ACHN (cell line): ENCODE measurements around the gene EHMT1.
"Not testable (repeated sequence)": the region's sequence is repeated elsewhere in the genome, so short reads cannot be mapped to it uniquely, and the experiment has no call there.

Experiments
- DNase-seq: peaks from one replicate; pipeline ENCODE4 v3.0.0-alpha.2; 2015
- in situ Hi-C: cut with HindIII; loops from 2 replicates; pipeline ENCODE4 v1.10.0; 2017; ENCODE audit warnings: low sequenced_read_pairs, low pct_ligation_motif_present, low pct_unique_long_range_greater_than_20kb

EHMT1 gene

DNA sequence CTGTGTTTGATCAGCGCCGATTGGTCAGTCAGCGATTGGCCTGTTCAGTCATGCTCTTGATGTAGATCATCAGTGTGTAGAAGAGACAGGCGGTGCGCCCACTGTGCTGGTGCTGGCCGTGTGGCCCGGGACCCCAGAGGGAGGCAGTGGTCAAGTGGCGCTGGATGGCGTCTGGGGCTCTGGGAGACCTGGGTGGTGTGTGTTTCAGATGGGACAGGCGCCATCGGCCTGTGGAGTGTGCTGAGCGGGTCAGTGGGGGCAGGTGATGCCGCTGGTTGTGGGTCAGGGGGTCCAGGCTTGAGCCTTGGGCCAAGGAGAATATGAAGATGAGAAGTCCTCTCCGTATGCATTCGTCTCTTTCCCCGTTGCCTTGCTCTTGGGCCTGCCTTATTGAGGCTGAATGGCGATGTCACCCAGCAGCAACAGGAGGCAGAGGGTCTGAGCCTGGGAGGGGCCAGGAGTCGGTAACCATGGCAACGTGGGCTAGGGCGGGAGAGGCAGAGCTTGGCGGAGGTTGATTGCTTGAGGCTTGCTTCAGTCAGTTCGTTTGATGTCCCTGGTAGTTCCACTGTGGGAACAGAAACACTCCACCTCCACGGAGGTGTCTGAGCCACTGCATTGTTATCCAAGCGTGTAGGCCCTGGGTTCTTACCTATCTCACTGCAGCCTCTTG is 141.0 kb downstream of the EHMT1 start:
- in situ Hi-C loops: no loop called here
- no peak for DNase-seq

DNA sequence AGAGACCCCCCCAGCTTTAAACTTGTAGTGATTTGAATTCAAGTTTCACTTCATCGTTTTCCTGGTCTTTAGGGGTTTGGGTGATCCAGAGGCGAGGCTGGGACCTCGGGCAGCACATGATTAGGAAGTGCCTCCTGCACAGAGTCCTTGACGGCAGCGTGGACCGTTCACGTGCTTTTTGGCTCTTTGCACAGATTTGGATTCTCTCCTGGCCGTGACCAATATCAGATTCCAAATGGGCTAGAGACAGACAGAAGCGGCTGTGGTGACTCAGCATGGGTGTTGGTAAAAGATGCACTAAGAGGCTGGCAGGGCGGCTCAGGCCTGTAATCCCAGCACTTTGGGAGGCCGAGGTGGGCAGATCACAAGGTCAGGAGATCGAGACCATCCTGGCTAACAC is 141.6 kb downstream of the EHMT1 start:
- DNase-seq: no peak
- in situ Hi-C loops: no loop called here

- no peak for DNase-seq
These were observed 142.2 kb downstream of the EHMT1 start for GRCh38 chr9:137761032-137761431.

DNA sequence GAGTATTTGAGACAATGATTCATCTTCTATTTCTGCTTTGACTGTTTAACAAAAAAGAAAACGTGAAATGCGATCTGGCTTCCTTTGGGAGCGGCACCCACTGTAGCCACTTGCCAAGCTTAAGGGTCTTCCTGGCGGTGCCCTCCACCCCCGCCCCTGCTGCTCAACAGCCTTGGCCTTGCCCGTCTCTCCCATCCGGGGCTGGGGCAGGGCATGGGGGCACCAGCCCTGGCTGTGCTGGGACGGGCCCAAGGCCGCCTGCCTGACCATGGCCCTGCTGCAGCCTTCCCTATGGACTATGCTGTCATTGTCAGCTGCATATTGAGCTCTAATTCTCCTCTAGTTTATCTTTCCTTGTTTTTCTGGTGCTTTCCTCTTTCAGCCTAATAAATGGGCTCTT is 143.0 kb downstream of the EHMT1 start:
- no peak for DNase-seq
- in situ Hi-C loops: no loop called here

More at GRCh38 chr9:137761032-137761431, 142.2 kb downstream of the EHMT1 start:
- in situ Hi-C loops: no loop called here

GRCh38 chr9:137762414-137763061 is 143.7 kb downstream of the EHMT1 start:
- DNase-seq: no peak
- in situ Hi-C loops: no loop called here

GRCh38 chr9:137763271-137763955 is 144.6 kb downstream of the EHMT1 start:
- in situ Hi-C loops: no loop called here
- DNase-seq: no peak

GRCh38 chr9:137764171-137764671 is 145.4 kb downstream of the EHMT1 start:
- in situ Hi-C loops: no loop called here
- no peak for DNase-seq

DNA sequence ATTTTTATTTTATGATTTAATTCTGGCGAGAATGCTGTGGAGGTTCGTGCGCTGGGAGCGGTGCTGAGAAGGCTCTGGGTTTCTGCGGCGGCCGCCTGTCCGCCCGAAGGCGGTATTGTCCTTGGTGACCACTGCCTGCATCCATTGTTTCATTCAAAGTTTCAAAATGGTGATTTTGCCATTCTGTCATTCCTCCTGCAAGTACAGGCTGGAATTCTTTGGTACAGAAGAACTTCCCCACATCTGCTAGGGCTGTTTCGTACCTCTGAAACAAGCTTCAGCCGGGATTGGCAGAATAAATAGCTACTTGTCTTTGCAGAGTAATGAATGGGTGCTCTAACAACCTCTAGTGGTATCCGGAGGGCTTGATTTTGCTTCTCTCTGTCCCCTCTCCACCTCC is 146.2 kb downstream of the EHMT1 start:
- DNase-seq: no peak
- in situ Hi-C loops: no loop called here

DNA sequence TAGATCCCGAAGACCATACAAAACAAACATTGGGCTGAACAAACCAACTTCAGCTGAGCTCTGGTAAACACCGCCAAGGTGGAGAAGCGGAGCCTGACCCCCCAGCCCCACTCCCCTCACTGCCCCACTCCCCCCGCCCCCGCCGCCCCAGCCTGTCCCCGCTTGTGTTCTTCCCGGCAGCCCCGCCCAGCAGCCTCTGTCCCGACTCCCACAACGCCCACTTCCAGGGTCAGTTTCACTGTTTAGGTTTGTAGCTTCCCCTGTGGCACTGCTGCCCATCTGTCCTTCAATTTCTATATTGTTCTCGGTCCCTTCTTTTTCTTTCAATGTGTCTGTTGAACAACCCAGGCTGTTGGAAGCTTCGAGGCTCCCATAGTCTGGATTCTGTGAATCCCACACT is 146.7 kb downstream of the EHMT1 start:
- in situ Hi-C loops: no loop called here
- DNase-seq: no peak

GRCh38 chr9:137771580-137771979 is 152.8 kb downstream of the EHMT1 start:
- in situ Hi-C loops: no loop called here
- no peak for DNase-seq

DNA sequence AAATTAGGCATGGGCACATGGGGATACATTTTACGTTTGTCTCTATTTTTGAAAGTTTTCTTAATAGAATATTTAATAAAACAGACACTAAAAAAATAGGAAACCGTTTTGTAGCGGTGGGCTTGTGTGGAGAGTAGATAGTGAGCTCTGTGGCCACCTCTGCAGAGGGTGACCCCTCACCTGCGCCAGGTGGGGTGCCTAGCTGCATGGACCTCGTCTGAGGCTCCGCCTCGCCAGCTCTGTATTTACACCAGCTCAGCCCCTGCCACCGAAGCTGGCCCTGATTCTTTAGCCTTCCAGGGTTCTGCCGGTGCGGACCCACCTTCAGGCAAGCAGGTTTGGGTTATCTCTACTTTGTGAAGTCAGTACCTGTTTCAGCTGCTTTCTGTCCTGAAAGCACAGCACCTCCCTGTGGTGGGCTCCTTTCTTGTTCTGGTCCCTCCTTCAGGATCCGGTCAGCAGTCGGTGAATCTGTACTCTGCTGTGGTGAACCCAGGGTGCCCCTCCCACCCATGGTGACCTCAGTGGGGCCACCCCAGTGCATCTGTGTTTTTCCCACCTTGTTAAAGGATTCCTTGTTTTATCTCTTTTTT is 153.6 kb downstream of the EHMT1 start:
- DNase-seq: no peak
- in situ Hi-C loops: no loop called here

- in situ Hi-C loops: no loop called here
These were observed 156.1 kb downstream of the EHMT1 start for GRCh38 chr9:137774775-137775386.

GRCh38 chr9:137776306-137776995 is 157.6 kb downstream of the EHMT1 start:
- in situ Hi-C loops: no loop called here

More at GRCh38 chr9:137774775-137775386, 156.1 kb downstream of the EHMT1 start:
- DNase-seq: no peak

DNA sequence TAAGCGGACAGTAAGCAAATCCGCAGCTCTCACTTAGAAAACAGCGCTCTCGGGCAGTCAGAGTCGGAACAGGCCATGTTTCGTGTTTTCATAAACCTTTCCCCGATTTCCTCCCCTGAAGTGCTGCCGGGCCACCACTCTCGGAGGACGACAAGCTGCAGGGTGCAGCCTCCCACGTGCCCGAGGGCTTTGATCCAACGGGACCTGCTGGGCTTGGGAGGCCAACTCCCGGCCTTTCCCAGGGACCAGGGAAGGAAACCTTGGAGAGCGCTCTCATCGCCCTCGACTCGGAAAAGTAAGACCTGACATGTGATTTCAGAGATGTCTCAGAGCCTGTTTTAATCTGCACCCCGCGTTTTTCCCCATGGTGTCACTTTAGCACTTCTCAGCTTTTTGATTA is 159.0 kb downstream of the EHMT1 start:
- in situ Hi-C loops: no loop called here

More at GRCh38 chr9:137776306-137776995, 157.6 kb downstream of the EHMT1 start:
- no peak for DNase-seq

GRCh38 chr9:137778336-137778735 is 159.5 kb downstream of the EHMT1 start:
- DNase-seq: no peak
- in situ Hi-C loops: no loop called here

More for the DNA sequence above, 159.0 kb downstream of the EHMT1 start:
- DNase-seq: no peak

DNA sequence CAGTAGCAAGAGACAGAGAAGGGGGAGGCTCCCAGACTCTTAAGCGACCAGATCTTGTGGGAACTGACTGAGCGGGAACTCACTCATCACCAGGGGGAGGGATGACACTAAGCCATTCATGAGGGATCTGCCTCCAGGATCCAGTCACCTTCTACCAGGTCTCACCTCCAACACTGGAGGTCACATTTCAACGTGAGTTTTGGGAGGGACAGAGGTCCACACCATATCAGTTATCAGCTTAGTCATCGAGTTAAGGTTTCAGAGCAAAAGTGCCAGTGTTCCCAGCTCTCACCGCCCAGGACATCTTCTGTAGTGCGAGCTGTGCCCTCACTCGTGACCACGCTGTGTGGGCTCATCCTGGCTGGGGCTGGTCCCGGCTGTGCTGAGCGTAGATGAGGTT is 160.1 kb downstream of the EHMT1 start:
- DNase-seq: no peak
- in situ Hi-C loops: no loop called here

DNA sequence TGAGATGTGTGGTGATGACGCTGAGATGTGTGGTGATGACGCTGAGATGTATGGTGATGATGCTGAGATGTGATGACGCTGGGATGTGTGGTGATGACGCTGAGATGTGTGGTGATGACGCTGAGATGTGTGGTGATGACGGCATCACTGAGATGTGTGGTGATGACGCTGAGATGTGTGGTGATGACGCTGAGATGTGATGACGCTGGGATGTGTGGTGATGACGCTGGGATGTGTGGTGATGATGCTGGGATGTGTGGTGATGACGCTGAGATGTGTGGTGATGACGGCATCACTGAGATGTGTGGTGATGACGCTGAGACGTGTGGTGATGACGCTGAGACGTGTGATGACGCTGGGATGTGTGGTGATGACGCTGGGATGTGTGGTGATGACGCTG is 161.2 kb downstream of the EHMT1 start:
- in situ Hi-C loops, DNase-seq: not testable (repeated sequence)

DNA sequence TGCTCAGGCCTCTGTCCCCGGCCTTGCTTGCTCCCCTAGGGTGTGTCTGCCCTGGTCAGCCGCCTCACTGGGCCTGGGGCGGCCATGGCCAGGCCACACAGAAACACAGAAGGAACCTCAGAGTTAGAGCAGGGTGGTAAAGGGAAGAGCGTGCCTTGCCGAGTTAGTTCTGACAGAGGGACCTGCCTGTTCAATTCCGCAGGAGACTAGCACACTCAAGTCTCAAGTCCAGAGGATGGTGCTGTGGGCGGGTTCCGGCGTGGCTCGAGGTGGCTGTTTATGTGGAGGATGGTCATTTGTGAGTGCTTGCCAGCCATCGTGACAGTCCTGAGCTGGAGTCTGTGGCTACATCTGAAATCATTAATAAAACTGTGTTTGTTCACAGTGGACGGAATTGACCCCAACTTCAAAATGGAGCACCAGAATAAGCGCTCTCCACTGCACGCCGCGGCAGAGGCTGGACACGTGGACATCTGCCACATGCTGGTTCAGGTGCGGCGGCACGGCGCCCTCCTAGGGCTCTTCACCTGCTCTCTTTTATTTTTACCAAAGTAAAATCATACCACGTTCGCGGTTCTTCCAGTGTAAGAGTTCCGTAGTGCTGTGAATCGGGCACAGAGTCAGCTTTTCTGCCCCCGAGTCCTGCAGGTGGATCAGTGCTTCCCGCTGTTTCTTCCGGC is 163.2 kb downstream of the EHMT1 start:
- in situ Hi-C loops: no loop called here
- DNase-seq: no peak
